Measurements from ENCODE around the gene ARHGDIA. TPM values are rescaled to one million over a fixed set of nuclear protein-coding genes. Genes with fewer than 3 reads are reported as not detected.
A peak's percentile ranks its signal among the peaks of the same experiment; 100 is the strongest.

Gene ARHGDIA
- polyA plus RNA-seq, 3 donors, result 133 to 351 (median 249) TPM

DNA sequence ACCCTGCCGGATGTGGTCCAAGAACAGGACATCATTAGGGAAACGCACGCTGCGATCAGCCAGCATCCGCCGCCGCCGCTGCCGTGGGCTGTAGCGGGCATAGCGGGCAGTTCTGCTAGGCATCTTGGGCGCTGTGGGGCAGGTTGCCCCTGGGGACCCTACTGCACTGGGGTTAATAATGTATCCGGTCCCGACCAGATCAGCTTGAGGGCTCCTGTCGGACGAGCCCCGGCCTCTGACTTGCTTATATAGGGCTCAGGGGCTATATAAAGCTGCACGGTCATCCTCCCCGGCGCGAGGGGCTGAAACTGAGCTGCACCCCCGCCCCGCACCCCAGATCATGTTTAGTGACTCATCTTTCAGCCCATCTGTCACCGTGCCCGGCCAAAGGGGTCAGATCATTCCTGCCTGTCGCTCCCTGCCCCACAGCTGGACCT is 36.3 kb downstream of the ARHGDIA start, which contains the start of gene PPP1R27:
Gene PPP1R27, minus strand, starts transcription at position 220 of the 437 bp plus-strand sequence. Its CDS starts 97 bp downstream, at position 123.
- no peak within 1 kb of the TSS for H3K27ac ChIP-seq (ENCODE audit: low read depth, low read length)
- WGBS, 3 donors, result 90 to 91% (median 91%) methylated on average over 26 of the region's 26 CpGs

DNA sequence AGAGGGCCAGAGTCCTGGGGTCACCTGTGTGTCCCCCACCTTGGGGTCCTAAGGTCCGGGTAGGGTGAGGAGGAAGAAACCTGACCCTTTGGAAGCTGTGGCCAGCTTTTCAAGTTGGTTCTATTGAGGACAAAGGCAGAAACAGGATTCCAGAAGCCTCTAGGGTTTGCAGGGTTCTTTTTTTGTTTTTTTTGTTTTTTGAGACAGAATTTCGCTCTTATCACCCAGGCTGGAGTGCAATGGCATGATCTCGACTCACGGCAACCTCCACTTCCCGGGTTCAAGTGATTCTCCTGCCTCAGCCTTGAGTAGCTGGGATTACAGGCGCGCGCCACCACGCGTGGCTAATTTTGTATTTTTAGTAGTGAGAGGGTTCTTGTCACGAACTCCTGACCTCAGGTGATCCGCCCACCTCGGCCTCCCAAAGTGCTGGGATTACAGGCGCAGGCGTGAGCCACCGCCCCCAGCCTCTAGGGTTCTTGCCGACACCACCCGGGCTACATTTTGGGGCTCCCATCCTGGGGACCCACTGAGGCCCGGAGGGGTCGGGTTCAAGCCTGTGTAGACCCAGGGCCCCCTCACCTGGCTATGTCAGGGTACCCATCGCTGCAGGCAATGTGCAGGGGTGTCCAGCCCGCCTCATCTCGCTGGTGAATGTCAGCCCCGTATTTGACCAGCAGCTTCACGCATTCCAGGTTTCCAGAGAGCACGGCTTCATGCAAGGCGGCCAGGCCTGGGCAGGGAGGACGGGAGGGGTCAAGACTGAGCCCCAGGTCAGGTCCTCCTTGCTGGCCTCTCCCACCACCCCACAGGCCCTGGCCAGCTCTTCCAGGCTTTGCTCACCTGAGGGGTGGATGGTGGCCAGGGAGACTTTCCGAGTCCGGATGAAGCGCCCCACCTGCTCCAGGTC is 37.0 kb downstream of the ARHGDIA start:
- WGBS, 3 donors, result 85 to 88% (median 86%) methylated on average over 30 to 31 of the region's 31 CpGs
- H3K27ac ChIP-seq (ENCODE audit: low read depth, low read length), result no peak overlapping the region

GRCh38 chr17:81833160-81833920 is 37.8 kb downstream of the ARHGDIA start, which contains the start of gene MCRIP1:
MCRIP1 (minus strand) TSS chr17:81833291; CDS start chr17:81824506, 8,785 bp downstream.
- 2 to 3% (median 2%) methylated on average over 57 to 76 of the region's 76 CpGs for WGBS, 3 donors
- peak within 1 kb of the TSS; percentile 83 for H3K27ac ChIP-seq (ENCODE audit: low read depth, low read length)

DNA sequence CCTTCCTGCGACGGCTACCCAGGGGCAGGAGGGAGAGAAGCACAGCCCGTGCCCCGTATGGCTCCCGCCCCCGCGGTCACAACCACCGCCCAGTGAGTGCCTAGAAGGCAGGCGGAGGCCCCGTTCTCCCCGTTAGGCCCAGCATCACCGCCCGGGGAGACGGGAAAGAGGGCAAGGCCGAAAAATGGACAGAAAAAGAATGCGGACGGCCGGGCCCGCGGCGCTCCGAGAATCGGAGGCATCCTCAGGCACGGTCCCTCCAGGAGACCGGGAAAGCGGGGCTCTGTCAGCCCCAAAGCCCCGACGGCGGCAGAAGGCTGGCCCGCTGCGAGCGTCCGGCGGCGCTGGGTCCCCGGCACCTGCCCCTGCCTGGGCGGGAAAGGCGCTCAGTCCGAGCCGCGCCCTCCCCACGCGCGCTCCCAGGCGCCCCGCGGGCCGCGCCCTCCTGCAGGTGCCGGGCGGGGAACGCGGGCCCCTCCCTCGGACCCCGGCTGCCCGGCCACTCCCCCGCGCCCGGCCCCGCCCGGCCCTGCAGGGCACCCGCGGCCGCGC is 38.5 kb downstream of the ARHGDIA start:
- peak overlapping the region; percentile 51 for H3K27ac ChIP-seq (ENCODE audit: low read depth, low read length)
- WGBS, 3 donors, result 0 to 1% (median 0%) methylated on average over 47 to 63 of the region's 65 CpGs

DNA sequence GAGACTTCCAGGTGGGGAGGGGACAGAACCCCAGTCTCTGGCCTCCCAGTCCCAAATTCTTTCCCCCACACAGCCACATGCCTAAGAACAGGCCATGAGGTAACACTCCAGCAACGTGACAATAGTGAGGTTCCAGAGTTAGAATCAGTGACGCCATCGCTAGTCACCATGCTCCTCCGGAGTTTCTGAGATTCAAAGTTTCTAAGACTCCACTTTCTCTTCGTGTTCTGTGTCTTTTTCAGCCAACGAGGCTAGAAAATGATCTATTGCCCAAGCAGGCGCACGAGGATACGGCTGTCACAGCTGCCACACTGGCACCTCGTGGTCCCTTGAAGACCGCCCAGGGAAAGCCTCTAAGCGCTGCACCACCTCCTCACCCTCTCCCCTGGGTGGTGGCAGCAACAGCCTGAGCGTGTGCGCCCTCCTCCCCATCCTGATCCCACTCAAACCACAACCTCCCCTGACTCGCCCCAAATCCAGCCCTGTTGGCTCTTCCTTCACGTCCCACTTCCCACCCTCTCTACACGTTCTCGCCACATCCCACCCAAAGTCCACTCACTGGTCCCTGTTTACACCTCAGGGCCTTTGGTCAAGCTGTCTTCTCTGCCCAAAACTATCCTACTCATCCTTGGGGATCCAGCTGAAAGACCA is 39.1 kb downstream of the ARHGDIA start:
- WGBS, 3 donors, result 16 to 27% (median 21%) methylated on average over 18 of the region's 18 CpGs
- H3K27ac ChIP-seq (ENCODE audit: low read depth, low read length), result peak overlapping the region; percentile 51

DNA sequence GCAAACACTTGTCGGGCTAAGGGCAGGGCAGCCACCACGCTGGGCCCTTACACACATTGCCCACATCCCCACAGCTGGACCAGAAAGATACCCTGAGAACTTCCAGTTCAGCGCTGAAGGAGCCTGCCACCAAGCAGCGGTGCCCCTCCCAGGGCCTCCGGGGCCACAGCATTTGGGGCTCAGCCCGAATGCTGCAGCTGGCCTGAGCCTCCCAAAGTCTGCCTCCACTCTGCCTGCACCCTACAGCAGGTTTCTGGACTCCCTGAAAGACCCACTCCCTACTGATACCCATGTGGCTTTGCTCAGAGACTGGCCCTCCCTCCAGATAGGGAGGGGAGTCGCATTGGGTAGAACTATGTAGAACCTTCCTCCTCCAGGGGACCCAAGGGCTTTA is 39.6 kb downstream of the ARHGDIA start:
- 60 to 93% (median 78%) methylated on average over 7 of the region's 7 CpGs for WGBS, 3 donors
- peak overlapping the region; percentile 51 for H3K27ac ChIP-seq (ENCODE audit: low read depth, low read length)

DNA sequence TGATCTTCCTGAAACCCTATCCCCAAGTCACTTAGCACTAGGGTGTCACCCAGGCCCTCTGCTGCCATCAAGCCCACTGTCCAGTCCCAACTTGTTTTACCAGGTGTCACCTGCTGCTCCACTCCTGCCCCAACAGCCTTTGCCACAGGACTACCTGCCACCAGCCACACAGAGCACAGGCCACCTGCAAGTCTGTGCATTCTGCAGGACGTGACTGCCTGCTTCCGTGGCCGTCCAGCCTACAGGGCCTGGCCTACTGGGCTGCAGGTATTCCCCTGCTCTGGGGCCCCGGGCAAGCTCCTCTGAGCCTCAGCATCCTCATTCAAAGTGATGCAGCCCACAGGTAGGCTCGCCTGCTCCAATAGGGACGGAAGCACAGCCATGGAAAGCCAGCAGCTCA is 41.3 kb downstream of the ARHGDIA start:
- H3K27ac ChIP-seq (ENCODE audit: low read depth, low read length), result no peak overlapping the region
- 90 to 93% (median 91%) methylated on average over 6 of the region's 6 CpGs for WGBS, 3 donors

DNA sequence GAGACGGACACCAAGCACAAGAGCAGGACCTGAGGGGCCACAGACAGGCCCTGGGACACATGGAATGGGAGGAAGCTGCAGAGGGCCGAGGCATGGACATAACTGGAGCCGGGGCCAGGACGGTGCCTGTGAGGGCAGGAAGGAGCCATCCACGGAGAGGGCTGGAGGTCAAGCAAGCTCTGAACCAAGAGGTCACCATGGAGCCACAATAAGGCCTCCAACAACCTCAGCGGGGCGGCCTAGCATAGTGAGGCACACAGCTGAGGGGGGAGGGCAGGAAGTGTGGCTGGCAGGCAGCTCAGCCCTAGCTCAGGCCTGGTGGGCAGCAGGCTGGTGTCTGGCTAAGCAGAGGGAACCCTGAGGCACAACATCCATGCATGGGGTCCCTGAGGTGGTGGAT is 42.5 kb downstream of the ARHGDIA start:
- WGBS, 3 donors, result 64 to 74% (median 72%) methylated on average over 6 to 7 of the region's 7 CpGs
- H3K27ac ChIP-seq (ENCODE audit: low read depth, low read length), result no peak overlapping the region

- no peak overlapping the region for H3K27ac ChIP-seq (ENCODE audit: low read depth, low read length)
- WGBS, 3 donors, result 77 to 85% (median 79%) methylated on average over 11 of the region's 11 CpGs
These were observed 45.2 kb downstream of the ARHGDIA start for GRCh38 chr17:81825841-81826466.

- 79 to 89% (median 84%) methylated on average over 9 to 11 of the region's 11 CpGs for WGBS, 3 donors
- no peak overlapping the region for H3K27ac ChIP-seq (ENCODE audit: low read depth, low read length)
These were observed 46.5 kb downstream of the ARHGDIA start for GRCh38 chr17:81824595-81824994.

- 91 to 94% (median 92%) methylated on average over 32 to 33 of the region's 33 CpGs for WGBS, 3 donors
- H3K27ac ChIP-seq (ENCODE audit: low read depth, low read length), result no peak overlapping the region
These were observed 47.2 kb downstream of the ARHGDIA start for GRCh38 chr17:81823820-81824550.

- H3K27ac ChIP-seq (ENCODE audit: low read depth, low read length), result no peak overlapping the region
- 94 to 97% (median 95%) methylated on average over 26 to 30 of the region's 30 CpGs for WGBS, 3 donors
These were observed 47.9 kb downstream of the ARHGDIA start for GRCh38 chr17:81822996-81823819.

DNA sequence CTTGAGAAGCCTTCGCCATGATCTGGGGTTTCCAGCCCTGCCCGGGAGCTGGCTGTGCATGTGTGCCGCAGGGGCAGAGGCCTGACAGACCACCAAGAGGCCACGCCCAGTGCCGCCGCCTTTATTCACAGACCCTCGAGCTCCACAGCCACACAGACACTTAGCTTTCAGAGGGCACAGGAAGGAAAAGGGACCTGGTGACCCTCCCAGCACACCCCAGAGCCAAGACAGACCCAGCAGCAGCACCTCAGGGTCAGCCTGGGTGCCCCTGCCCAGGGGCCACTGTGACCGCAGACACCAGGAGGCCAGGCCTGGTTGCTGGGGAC is 48.9 kb downstream of the ARHGDIA start:
- no peak overlapping the region for H3K27ac ChIP-seq (ENCODE audit: low read depth, low read length)
- WGBS, 3 donors, result 87 to 93% (median 89%) methylated on average over 8 of the region's 8 CpGs

DNA sequence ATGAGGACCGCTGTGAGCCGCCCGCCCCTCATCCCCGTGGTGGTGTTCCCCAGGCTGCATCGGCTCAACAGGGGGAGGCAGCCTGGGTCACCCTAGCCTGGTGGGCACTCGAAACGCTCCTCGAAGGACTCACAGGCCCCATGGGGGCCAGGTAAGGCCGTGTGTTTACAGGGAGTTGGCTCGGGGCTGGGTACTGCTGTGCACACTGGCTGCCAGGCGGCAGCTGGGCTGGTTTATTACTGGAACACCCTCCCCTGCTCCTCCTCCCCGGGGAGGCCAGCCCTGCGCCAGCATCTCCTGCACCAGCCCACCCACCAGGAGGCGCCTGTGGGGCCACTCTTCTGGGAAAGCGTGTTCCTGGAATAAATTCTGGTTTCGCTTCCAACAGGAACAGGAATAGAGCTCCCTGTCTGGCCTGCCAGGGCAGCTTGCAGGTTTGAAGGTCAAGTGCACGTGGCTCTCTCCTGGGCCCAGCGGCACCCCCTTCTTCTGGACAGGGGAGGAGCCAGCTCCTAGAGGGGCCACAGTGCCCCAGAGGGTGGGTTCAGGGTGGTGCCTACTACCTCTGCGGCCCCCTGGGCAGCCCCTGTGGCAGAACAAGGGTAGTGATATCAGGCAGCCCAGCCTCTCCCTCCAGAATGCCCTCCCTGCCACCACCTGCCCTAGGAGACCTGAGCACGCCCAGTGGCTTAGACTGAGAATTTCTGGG is 49.4 kb downstream of the ARHGDIA start:
- no peak overlapping the region for H3K27ac ChIP-seq (ENCODE audit: low read depth, low read length)
- 33 to 50% (median 46%) methylated on average over 19 to 20 of the region's 20 CpGs for WGBS, 3 donors

GRCh38 chr17:81821147-81821546 is 50.0 kb downstream of the ARHGDIA start:
- H3K27ac ChIP-seq (ENCODE audit: low read depth, low read length), result no peak overlapping the region
- 75 to 86% (median 84%) methylated on average over 8 of the region's 8 CpGs for WGBS, 3 donors

DNA sequence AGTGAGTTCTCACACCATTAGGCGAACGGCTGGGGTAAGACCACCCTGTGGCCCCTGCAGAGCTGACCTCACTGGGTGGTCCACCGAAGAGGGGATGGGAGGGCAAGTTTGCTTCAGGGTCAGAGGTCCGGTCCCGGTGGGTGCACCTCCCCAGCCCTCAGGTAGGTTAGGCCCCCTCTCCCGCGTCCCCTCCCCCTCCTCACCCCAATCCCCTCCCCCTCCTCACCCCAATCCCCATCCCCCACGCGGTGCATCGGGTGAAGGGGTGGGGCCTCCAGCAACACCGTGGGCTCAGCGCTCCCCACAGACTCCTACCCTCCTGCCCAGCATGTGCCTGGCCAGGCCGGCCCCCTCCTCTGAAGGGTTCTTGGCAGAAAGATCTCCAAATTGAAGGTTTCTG is 51.4 kb downstream of the ARHGDIA start:
- WGBS, 3 donors, result 27 to 42% (median 35%) methylated on average over 9 to 13 of the region's 13 CpGs
- H3K27ac ChIP-seq (ENCODE audit: low read depth, low read length), result no peak overlapping the region
